NCI-H2196 treated with DMSO at 0.1 percent for 48 hours (cell line): ENCODE measurements around the gene TTLL6.
"Not testable (repeated sequence)": the region's sequence is repeated elsewhere in the genome, so short reads cannot be mapped to it uniquely, and the experiment has no call there.

Experiments
- DNase-seq: peaks from one replicate; lab custom pipeline; 2025; ENCODE audit not compliant: unreplicated experiment; lab: John Stamatoyannopoulos, UW

Gene TTLL6

DNA sequence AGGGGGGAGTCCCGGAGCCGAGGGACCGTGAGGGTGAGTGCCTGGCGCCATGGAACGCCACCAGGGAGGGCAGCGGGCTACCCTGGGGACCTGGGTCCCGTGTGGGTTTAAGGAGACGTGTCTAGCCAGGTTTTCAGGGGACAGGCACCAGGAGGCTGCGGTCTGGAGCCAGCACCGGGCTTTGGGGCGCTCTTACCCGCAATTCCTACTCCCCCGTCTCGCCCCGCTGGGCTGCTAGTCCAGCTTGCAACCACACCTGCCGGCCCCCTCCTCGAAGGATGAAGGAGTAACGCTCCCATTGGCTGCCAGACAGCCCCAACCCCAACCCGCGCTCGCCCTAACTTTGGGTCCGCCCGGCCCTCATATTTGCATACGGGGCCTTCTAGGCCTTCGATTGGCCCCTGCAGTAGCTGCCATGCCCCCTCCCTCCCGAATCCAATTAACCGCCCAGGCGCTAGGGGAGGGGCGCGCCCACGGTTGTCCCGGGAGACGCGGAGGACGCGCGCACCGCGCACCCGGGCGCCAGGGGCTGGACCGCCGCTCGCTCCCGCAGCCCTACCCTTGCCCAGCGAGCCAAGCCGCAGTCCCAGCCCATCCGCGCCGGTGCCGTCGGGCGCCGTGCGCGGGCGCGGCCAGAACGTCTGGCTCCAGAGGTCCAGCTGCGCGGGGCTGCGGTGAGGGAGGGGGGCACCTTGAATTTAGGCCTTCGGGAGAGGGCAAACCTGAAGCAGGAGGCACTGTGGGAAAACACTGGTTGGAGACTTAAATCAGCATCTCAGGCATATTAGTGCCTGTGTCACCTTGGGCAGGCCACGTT lies at the start of gene TTLL6:
TSS of gene TTLL6 (minus strand) at position 456 of the 817 bp plus-strand sequence. CDS start at position 299, 157 bp downstream.
- peak; percentile 98 for DNase-seq

DNA sequence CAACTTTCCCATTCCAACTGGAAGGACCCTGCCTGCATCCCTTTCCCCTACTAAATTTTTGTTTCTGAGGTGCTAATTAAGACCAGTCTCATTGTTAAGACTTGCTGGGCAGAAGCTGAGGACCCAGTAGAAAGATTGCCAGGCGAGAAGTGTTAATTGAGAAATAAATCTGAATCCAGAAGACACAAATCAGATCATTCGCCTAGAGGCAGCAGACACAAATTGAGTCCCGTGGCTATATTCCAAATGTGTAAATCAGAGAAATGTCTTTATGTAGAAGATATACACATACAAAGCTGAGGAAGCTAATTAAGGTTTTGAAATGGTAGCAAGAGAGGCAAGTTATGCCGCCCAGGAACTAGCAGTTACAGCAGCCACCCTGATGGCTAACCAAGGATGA lies 43.4 kb upstream of the TTLL6 start:
- DNase-seq = no peak

DNA sequence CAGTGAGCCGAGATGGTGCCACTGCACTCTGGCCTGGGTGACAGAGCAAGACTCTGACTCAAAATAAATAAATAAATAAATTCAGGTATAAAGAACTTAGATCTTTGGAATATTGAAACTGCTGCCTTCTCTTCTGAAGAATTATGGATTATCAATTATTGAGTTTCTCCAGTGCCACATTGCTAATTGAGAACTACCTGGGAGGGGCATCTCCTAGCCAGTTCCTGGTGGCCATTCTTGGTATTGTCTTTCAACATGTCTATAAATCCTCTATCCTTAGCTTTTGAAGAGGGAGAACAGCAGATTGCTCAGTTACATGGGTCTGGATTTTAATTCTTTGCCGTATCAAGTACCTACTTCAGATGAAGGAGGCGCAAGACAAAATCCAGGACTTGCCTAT lies 43.0 kb upstream of the TTLL6 start:
- DNase-seq = no peak

GRCh38 chr17:48856122-48856821 lies 39.2 kb upstream of the TTLL6 start:
- no peak for DNase-seq

DNA sequence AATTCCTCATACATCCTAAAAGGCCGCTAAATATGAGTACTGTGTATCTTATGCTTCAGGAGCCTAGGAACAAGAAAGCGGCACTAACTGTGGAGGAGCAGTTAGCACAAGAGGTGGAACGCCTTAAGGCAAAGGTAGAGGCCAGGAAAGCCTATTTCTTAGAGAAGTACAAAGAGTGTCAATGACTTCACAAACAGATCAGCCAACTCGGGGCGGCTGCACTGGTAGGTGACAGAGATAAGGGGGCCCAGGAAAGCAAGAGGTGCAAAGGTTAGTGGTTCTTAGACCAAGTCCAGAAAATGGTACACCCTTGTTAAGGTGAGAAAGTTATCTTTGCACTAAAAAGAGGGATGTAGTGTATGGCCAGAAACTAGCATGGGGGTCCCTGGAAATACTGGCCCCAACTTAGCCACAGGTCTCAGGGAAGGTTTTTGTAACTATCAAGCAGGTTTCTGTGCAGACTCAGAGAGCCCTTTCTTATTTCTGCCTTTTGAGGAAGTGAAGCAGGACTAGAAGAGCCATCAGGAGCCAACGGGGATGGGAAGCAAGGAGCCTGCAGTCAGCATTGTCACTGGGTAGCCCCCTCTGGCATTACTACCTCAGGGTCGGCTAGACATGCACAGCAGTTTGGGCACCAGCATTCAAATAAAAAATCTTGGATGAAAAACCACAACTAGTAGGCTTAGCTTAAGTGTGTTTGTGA lies 37.9 kb upstream of the TTLL6 start:
- no peak for DNase-seq

DNA sequence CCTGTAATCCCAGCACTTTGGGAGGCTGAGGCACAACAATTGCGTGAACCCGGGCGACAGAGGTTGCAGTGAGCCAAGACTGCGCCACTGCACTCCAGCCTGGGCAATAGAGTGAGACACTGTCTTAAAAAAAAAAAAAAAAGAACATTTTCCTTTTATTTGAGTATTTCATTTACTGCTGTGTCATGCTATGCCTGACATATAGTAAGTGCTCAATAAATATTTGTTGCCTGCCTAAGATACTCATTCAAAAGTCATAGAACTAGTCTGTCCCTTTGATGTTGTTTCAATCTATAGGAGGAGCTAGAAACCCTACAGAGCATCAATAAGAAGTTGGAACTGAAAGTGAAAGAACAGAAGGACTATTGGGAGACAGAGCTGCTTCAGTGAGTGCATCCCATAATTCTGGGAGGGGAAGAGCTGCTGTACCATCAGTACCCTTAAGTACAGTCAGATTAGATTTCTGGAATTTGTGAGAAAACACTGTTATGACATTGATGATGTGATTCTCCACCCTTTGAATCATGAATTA lies 33.8 kb upstream of the TTLL6 start:
- DNase-seq = no peak

- no peak for DNase-seq
Measured at GRCh38 chr17:48843187-48843900, 26.3 kb upstream of the TTLL6 start.

DNA sequence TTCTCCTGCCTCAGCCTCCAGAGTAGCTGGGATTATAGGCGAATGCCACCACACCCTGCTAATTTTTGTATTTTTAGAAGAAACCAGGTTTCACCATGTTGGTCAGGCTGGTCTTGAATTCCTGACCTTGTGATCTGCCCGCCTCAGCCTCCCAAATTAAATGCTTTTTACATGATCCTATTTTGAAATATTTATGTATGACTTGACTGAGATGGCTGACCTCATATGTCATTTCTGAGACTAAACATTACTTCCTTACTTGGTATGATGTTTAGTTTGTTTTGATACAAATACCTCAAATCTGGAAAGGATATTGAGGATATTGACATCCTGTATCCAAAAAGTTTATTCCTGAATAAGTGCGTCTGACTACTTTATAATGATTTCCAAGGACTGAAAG lies 25.7 kb upstream of the TTLL6 start:
- DNase-seq = no peak

- no peak for DNase-seq
Measured at GRCh38 chr17:48841395-48841831, 24.4 kb upstream of the TTLL6 start.

DNA sequence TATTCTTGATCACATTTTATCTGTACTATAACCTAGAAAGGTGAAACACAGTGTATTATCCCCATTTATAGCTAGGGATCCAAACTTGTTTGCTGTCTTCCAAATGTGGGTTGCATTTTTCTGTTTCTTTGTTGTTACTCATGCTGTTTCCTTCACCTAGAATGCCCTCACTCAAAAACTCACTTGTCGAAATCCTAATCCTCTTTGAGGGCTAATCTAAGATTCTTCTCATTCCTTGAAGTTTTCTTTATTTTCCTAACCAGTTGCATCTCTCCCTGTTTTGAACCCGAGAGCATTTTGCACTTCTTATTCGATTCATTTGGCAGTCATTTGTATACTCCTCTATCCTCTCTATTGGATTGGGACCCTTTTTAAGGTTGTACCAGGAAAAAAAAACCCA lies 23.4 kb upstream of the TTLL6 start:
- no peak for DNase-seq

- DNase-seq = not testable (repeated sequence)
Measured at GRCh38 chr17:48837458-48837857, 20.4 kb upstream of the TTLL6 start.

DNA sequence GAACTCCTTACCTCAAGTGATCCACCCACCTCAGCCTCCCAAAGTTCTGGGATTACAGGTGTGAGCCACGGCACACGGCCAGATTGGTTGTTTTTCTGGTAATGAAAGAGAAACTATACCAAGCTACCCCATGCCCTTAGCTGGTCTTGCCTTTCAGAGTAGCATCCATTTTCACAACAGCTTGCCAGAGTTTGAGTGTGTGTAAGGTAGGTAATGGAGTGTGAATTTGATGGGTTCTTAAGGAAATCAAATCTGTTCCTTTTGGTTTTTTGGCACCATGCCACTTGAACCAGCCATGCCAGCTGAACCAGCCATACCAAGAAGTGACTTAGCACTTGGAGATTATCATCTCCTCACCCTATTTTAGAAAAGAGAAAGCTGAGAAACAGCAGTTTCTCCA lies 18.9 kb upstream of the TTLL6 start:
- DNase-seq = no peak

DNA sequence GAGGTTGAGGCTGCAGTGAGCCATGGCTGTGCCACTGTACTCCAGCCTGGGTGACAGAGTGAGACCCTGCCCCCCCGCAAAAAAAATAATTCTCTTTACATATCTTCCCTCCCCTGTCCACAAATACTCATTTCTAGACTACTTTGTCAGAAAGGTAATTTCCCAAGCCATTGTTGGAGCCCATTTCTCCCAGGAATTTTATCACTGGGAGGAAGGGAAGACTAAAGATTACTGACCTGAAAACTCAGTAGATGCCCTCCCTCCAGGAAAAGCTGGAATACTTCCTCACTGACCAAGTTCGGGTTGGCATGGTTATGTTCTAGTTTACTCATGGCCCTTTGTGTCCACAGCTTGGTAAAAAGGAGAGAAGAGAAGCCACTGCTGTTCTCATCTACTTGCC lies 17.9 kb upstream of the TTLL6 start:
- DNase-seq = no peak

GRCh38 chr17:48831549-48831883 lies 14.5 kb upstream of the TTLL6 start:
- DNase-seq = no peak

- peak; percentile 86 for DNase-seq
Measured at GRCh38 chr17:48830840-48831548, 14.0 kb upstream of the TTLL6 start, which contains the start of gene CALCOCO2. TSS of gene CALCOCO2 (plus strand) at chr17:48831035. CDS start at chr17:48841708, 10,673 bp downstream.

DNA sequence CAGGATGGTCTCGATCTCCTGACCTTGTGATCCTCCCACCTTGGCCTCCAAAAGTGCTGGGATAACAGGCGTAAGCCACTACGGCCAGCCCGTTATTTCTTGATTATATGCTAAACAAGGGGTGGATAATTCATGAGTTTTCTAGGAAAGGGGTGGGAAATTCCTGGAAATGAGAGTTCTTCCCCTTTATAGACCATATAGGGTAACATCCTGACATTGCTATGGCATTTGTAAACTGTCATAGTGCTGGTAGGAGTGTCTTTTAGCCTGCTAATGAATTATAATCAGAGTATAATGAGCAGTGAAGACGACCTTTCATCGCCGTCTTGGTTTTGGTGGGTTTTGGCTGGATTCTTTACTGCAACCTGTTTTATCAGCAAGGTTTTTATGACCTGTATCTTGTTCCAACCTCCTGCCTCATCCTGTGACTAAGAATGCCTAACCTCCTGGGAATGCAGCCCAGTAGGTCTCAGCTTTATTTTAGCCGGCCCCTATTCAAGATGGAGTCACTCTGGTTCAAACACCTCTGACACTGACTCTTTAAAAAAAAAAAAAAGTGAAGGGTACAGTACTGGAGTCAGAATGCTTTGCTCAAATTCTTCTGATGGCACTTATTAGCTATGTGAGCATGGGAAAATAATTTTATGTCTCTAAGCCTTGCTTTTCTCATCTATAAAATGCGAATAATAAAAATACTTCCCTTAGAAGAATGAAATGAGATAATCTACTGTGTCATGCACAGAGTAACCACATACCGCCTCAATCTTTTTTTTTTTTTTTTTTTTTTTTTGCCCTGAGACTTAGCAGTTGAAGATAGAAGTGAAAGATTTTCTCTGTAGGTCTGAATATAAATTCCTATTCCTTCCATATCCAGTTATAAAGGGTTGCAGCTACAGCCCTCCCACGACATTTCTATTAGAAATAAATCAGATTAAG lies 8.7 kb upstream of the TTLL6 start:
- no peak for DNase-seq

- DNase-seq = not testable (repeated sequence)
Measured at GRCh38 chr17:48820936-48821335, 3.9 kb upstream of the TTLL6 start.

- no peak for DNase-seq
Measured at GRCh38 chr17:48819466-48819865, 2.4 kb upstream of the TTLL6 start.

- DNase-seq = no peak
Measured at GRCh38 chr17:48818361-48818841, 1.4 kb upstream of the TTLL6 start.
